H1 (cell line): ENCODE results near the gene KCNQ1.

Experiments
- CBX8 ChIP-seq: fragments of 300-800, 300-1000 bp; sonication (generic); IDR thresholded peaks from 2 replicates; pipeline ENCODE4 v1.7.1; 2016; ENCODE audit warnings: low read depth, low read length, borderline replicate concordance
- CTCF ChIP-seq, 3 experiments: IDR thresholded peaks; 1 replicate in 2 of 3; 2 replicates in 1 of 3; pipeline versions ENCODE4 v1.5.1 to v1.6.1; 2011; ENCODE audit warnings: low read length in 3 of 3, mild to moderate bottlenecking in 3 of 3, inconsistent platforms in 2 of 3, low read depth in 1 of 3, moderate library complexity in 1 of 3; ENCODE audit not compliant: insufficient read depth in 1 of 3; ENCODE audit errors: control extremely low read depth in 1 of 3
- EP300 ChIP-seq, 2 experiments: IDR thresholded peaks; 1 replicate in 1 of 2; 2 replicates in 1 of 2; pipeline ENCODE4 v1.6.1; 2011 to 2012; ENCODE audit warnings: low read depth in 2 of 2, low read length in 2 of 2, mild to moderate bottlenecking in 2 of 2, borderline replicate concordance in 1 of 2, inconsistent platforms in 1 of 2, moderate library complexity in 1 of 2
- EZH2 ChIP-seq: fragments of 200-600 bp; sonication (generic); IDR thresholded peaks from 2 replicates; pipeline ENCODE4 v1.7.1; 2012; ENCODE audit warnings: low read depth, mild to moderate bottlenecking, moderate library complexity, low read length, inconsistent platforms; ENCODE audit not compliant: severe bottlenecking
- JUN ChIP-seq: IDR thresholded peaks from 2 replicates; pipeline ENCODE4 v1.6.1; 2011; ENCODE audit warnings: low read depth, mild to moderate bottlenecking, improper control_type of control experiment, low read length
- POLR2A ChIP-seq, 2 experiments: IDR thresholded peaks; 1 replicate in 1 of 2; 2 replicates in 1 of 2; pipeline ENCODE4 v1.6.1; 2011; ENCODE audit warnings: low read depth in 2 of 2, low read length in 2 of 2, mild to moderate bottlenecking in 2 of 2; ENCODE audit errors: control extremely low read depth in 1 of 2
- POLR2AphosphoS5 ChIP-seq: IDR thresholded peaks from 2 replicates; pipeline ENCODE4 v1.6.1; 2011; ENCODE audit warnings: low read depth, low read length
- RXRA ChIP-seq: IDR thresholded peaks from 2 replicates; pipeline ENCODE4 v1.6.1; 2011; ENCODE audit warnings: low read depth, mild to moderate bottlenecking, low read length, moderate library complexity; ENCODE audit not compliant: insufficient read depth
- SP2 ChIP-seq: IDR thresholded peaks from 2 replicates; pipeline ENCODE4 v1.6.1; 2012; ENCODE audit warnings: mild to moderate bottlenecking, low read length, inconsistent platforms
- TBP ChIP-seq: IDR thresholded peaks from 2 replicates; pipeline ENCODE4 v1.6.1; 2011; ENCODE audit warnings: low read depth, low read length, improper control_type of control experiment

- TF ChIP-seq CBX8: no peak
- TF ChIP-seq CTCF (IDR thresholded peaks at IDR 0.05; ENCODE audit: control extremely low read depth in 1 of 3, insufficient read depth in 1 of 3, low read depth in 1 of 3, low read length in 3 of 3): no peak
- TF ChIP-seq EZH2: no peak
- no peak for TF ChIP-seq EP300 (IDR thresholded peaks at IDR 0.05; ENCODE audit: borderline replicate concordance in 1 of 2, low read depth in 2 of 2, low read length in 2 of 2)
- no peak for TF ChIP-seq JUN
- TF ChIP-seq POLR2AphosphoS5: no peak
- no peak for TF ChIP-seq SP2
- TF ChIP-seq TBP: no peak
- no peak for TF ChIP-seq RXRA
- no peak for TF ChIP-seq POLR2A (IDR thresholded peaks at IDR 0.05; ENCODE audit: control extremely low read depth in 1 of 2, low read depth in 2 of 2, low read length in 2 of 2)
These were observed 275.2 kb downstream of the KCNQ1 start for GRCh38 chr11:2719831-2720590.
